WTC11 (cell line): ENCODE measurements around the gene ITGA3.

ENCODE experiments used
- AFF4 ChIP-seq: sonication (generic); formaldehyde crosslinking; IDR thresholded peaks from 2 replicates; pipeline ENCODE4 v1.8.1; 2023; ENCODE audit warnings: mild to moderate bottlenecking, missing genetic modification reagents, borderline replicate concordance
- ATF6 ChIP-seq: sonication (generic); formaldehyde crosslinking; IDR thresholded peaks from 2 replicates; pipeline ENCODE4 v1.8.1; 2023; ENCODE audit warnings: mild to moderate bottlenecking, missing genetic modification reagents
- CDX4 ChIP-seq: fragments of 250-450 bp; sonication (Bioruptor Pico); IDR thresholded peaks from 2 replicates; pipeline ENCODE4 v1.9.0; 2021; ENCODE audit warnings: moderate library complexity, mild to moderate bottlenecking, inconsistent platforms, borderline replicate concordance
- CTCF ChIP-seq: fragments of 200-600 bp; IDR thresholded peaks from 2 replicates; pipeline ENCODE4 v1.8.0; 2022; ENCODE audit warnings: antibody characterized with exemption
- ESRRA ChIP-seq: sonication (generic); formaldehyde crosslinking; IDR thresholded peaks from 2 replicates; pipeline ENCODE4 v1.8.1; 2022; ENCODE audit warnings: mild to moderate bottlenecking, missing genetic modification reagents, borderline replicate concordance
- FOXJ3 ChIP-seq: sonication (generic); formaldehyde crosslinking; IDR thresholded peaks from 2 replicates; pipeline ENCODE4 v1.9.0; 2021; ENCODE audit warnings: missing genetic modification reagents, mild to moderate bottlenecking, borderline replicate concordance
- GABPB1 ChIP-seq: sonication (generic); formaldehyde crosslinking; IDR thresholded peaks from 2 replicates; pipeline ENCODE4 v1.8.1; 2023; ENCODE audit warnings: mild to moderate bottlenecking, missing genetic modification reagents
- HMGXB4 ChIP-seq: sonication (generic); formaldehyde crosslinking; IDR thresholded peaks from 2 replicates; pipeline ENCODE4 v1.8.1; 2023; ENCODE audit warnings: mild to moderate bottlenecking, moderate library complexity, missing genetic modification reagents
- JUN ChIP-seq: sonication (generic); formaldehyde crosslinking; IDR thresholded peaks from 2 replicates; pipeline ENCODE4 v1.8.0; 2023; ENCODE audit warnings: mild to moderate bottlenecking, missing genetic modification reagents
- NFYB ChIP-seq: sonication (generic); formaldehyde crosslinking; conservative IDR thresholded peaks from 2 replicates; pipeline ENCODE4 v1.8.0; 2022; ENCODE audit warnings: low read depth, missing genetic modification reagents
- SP1 ChIP-seq: sonication (generic); formaldehyde crosslinking; conservative IDR thresholded peaks from 2 replicates; pipeline ENCODE4 v1.8.1; 2022; ENCODE audit warnings: missing genetic modification reagents
- TCF7 ChIP-seq: sonication (generic); formaldehyde crosslinking; IDR thresholded peaks from 2 replicates; pipeline ENCODE4 v1.8.0; 2022; ENCODE audit warnings: mild to moderate bottlenecking, low read depth, missing genetic modification reagents, moderate library complexity
- TEAD4 ChIP-seq: sonication (generic); formaldehyde crosslinking; IDR thresholded peaks from 2 replicates; pipeline ENCODE4 v1.8.0; 2022; ENCODE audit warnings: mild to moderate bottlenecking, missing genetic modification reagents
- ZNF232 ChIP-seq: sonication (generic); formaldehyde crosslinking; IDR thresholded peaks from 2 replicates; pipeline ENCODE4 v1.8.0; 2022; ENCODE audit warnings: mild to moderate bottlenecking, missing genetic modification reagents

- no peak for TF ChIP-seq ESRRA
- no peak for TF ChIP-seq SP1 (CRISPR knock-in tag)
- TF ChIP-seq AFF4 (CRISPR knock-in tag) = no peak
- no peak for TF ChIP-seq HMGXB4 (CRISPR knock-in tag)
- TF ChIP-seq CTCF = no peak
- TF ChIP-seq TCF7 (CRISPR knock-in tag) = no peak
- no peak for TF ChIP-seq TEAD4 (CRISPR knock-in tag)
- no peak for TF ChIP-seq ATF6 (CRISPR knock-in tag)
- no peak for TF ChIP-seq FOXJ3 (CRISPR knock-in tag)
- no peak for TF ChIP-seq GABPB1
- TF ChIP-seq ZNF232 = no peak
- no peak for TF ChIP-seq JUN (CRISPR knock-in tag)
- no peak for TF ChIP-seq NFYB (CRISPR knock-in tag)
- TF ChIP-seq CDX4 (CRISPR knock-in tag) = no peak
Observed at GRCh38 chr17:50072130-50072529, 16.2 kb downstream of the ITGA3 start.
